A673 (cell line): ENCODE data around the gene LRRC38. TPM values are rescaled to one million over a fixed set of nuclear protein-coding genes. Genes with fewer than 3 reads are reported as not detected.

Experiments
- BruUV-seq: library from RNA; stranded (reverse); fragments of 400-500 nt; replicated peaks from 2 replicates; lab custom pipeline; 2021; lab: Mats Ljungman, UMichigan
- CTCF ChIA-PET: fragments of 300-600 bp; sonication (Branson Sonifier 250); formaldehyde crosslinking; loops from one replicate; lab custom pipeline; 2022; ENCODE audit warnings: antibody characterized with exemption; lab: Charles Lee
- POLR2A ChIA-PET: fragments of 300-600 bp; sonication (Branson Sonifier 250); formaldehyde crosslinking; loops from one replicate; lab custom pipeline; 2022; ENCODE audit warnings: antibody characterized with exemption; ENCODE audit not compliant: low non-redundant PET; lab: Charles Lee
- DNase-seq: peaks from one replicate; pipeline ENCODE4 v3.0.0-alpha.2; 2015; ENCODE audit warnings: low spot score
- H3K27ac ChIP-seq: fragments of 200-600 bp; sonication (generic); 2 replicates; pipeline ENCODE4 v1.5.1; 2016; ENCODE audit warnings: mixed run types, low read depth, mild to moderate bottlenecking, mixed read lengths, antibody characterized with exemption, low read length; ENCODE audit not compliant: poor library complexity, severe bottlenecking
- H3K27me3 ChIP-seq: fragments of 200-600 bp; sonication (generic); replicated peaks from 2 replicates; pipeline ENCODE4 v1.6.1; 2017; ENCODE audit warnings: mixed run types, low read depth, mild to moderate bottlenecking, mixed read lengths, antibody characterized with exemption, low read length; ENCODE audit not compliant: insufficient read depth, poor library complexity
- H3K36me3 ChIP-seq: fragments of 200-600 bp; sonication (generic); 2 replicates; pipeline ENCODE4 v1.6.1; 2016; ENCODE audit warnings: mixed run types, mild to moderate bottlenecking, mixed read lengths, antibody characterized with exemption, low read length; ENCODE audit not compliant: insufficient read depth, poor library complexity, severe bottlenecking
- H3K4me1 ChIP-seq: fragments of 200-600 bp; sonication (generic); 2 replicates; pipeline ENCODE4 v1.6.1; 2017; ENCODE audit warnings: mixed run types, mild to moderate bottlenecking, mixed read lengths, antibody characterized with exemption, low read length; ENCODE audit not compliant: insufficient read depth, poor library complexity, severe bottlenecking
- H3K4me3 ChIP-seq: fragments of 200-600 bp; sonication (generic); 2 replicates; pipeline ENCODE4 v1.5.1; 2016; ENCODE audit warnings: low read depth, mixed run types, mild to moderate bottlenecking, mixed read lengths, low read length; ENCODE audit not compliant: poor library complexity, severe bottlenecking
- H3K9me3 ChIP-seq: fragments of 200-600 bp; sonication (generic); 2 replicates; pipeline ENCODE4 v1.6.1; 2016; ENCODE audit warnings: mixed run types, low read depth, mild to moderate bottlenecking, mixed read lengths, antibody characterized with exemption, low read length; ENCODE audit not compliant: poor library complexity, severe bottlenecking
- CTCF ChIP-seq: fragments of 300-800, 200-600 bp; sonication (generic); conservative IDR thresholded peaks from 2 replicates; pipeline ENCODE4 v1.5.1; 2017; ENCODE audit warnings: low read depth, mild to moderate bottlenecking, antibody characterized with exemption, low read length, moderate library complexity, mixed read lengths
- EZH2 ChIP-seq: fragments of 200-600 bp; sonication (generic); IDR thresholded peaks from 2 replicates; pipeline ENCODE4 v1.6.1; 2017; ENCODE audit warnings: borderline replicate concordance, low read depth, mild to moderate bottlenecking, mixed read lengths, antibody characterized with exemption, low read length; ENCODE audit not compliant: poor library complexity, severe bottlenecking
- intact Hi-C: fragments of 100-400 bp; cut with micrococcal nuclease; formaldehyde crosslinking; loops from one replicate; pipeline ENCODE4 v1.10.0; 2022; ENCODE audit not compliant: unreplicated experiment
- total RNA-seq: library from RNA; stranded (reverse); gene quantifications from 2 replicates; pipeline ENCODE4 v1.2.3, GENCODE V29; 2021

The LRRC38 gene
- total RNA-seq, 1 experiment from 2014 or later: not detected

- CTCF ChIA-PET: interaction anchor here (0.5 kb wide), 1 partner anchor 243 kb away, joined by 3 read pairs; no protein-coding TSS in a partner anchor
- no peak overlapping the region for H3K27ac ChIP-seq
- no peaks in the 10 kb centered on the region for H3K36me3 ChIP-seq
- H3K4me1 ChIP-seq: no peaks in the 10 kb centered on the region
- peaks cover 59% of the 10 kb centered on the region for H3K27me3 ChIP-seq
- BruUV-seq: no TSS peak
- intact Hi-C loops: no loop called here
- TF ChIP-seq EZH2: peak; percentile 55
- TF ChIP-seq CTCF: no peak
- DNase-seq: no peak
- no peaks in the 10 kb centered on the region for H3K9me3 ChIP-seq
- H3K4me3 ChIP-seq: no peak overlapping the region
- POLR2A ChIA-PET: no interaction called here
These were observed 524 bp downstream of the LRRC38 start for GRCh38 chr1:13513063-13513894.

DNA sequence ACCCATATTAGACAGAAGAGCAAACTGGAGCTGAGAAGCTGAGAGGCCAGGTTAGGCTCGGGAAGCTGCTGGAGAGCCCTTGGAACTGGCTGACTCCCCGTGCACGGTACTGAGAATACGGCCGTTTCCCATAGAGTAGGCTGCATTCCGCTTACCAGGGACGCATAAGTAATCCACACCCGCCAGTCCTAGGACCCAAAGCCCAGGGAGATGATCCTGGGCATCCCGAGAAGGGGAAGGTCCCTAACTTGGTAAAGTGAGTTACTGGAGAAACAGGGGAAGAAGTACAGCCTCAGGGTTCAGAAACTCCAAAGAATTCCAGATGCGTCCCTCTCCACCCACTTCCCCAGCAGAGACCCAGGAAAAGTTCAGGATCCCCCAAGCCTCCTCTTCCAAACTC is 1.3 kb downstream of the LRRC38 start:
- Histone ChIP-seq H3K4me3 (no peak overlapping the region), H3K27ac (no peak overlapping the region), H3K36me3 (no peaks in the 10 kb centered on the region), H3K9me3 (no peaks in the 10 kb centered on the region), H3K27me3 (peaks cover 54% of the 10 kb centered on the region), H3K4me1 (no peaks in the 10 kb centered on the region)
- intact Hi-C loops: no loop called here
- CTCF ChIA-PET: no interaction called here
- TF ChIP-seq EZH2 (peak; percentile 23), CTCF (no peak)
- no TSS peak for BruUV-seq
- no peak for DNase-seq
- POLR2A ChIA-PET: no interaction called here

GRCh38 chr1:13510499-13510898 is 3.3 kb downstream of the LRRC38 start:
- Histone ChIP-seq H3K4me3 (no peak overlapping the region), H3K9me3 (no peaks in the 10 kb centered on the region), H3K36me3 (no peaks in the 10 kb centered on the region), H3K4me1 (no peaks in the 10 kb centered on the region), H3K27me3 (peaks cover 50% of the 10 kb centered on the region), H3K27ac (no peak overlapping the region)
- ChIA-PET POLR2A (no interaction called here), CTCF (no interaction called here)
- no peak for DNase-seq
- TF ChIP-seq EZH2 (no peak), CTCF (no peak)
- intact Hi-C loops: no loop called here
- BruUV-seq: no TSS peak
